ENCODE measurements around the gene TENM4.

Gene TENM4

GRCh38 chr11:78657968-78658839 lies 782.6 kb downstream of the TENM4 start:
- no peak for TF ChIP-seq CTCF (IDR thresholded peaks at IDR 0.05; ENCODE audit: extremely low read depth, insufficient read depth, missing control alignments)
- DNase-seq (ENCODE audit: low spot score) = no peak
- in situ Hi-C loops (cut with MboI; ENCODE audit: low pct_unique_long_range_greater_than_20kb, low sequenced_read_pairs, unreplicated experiment) = no loop called here

DNA sequence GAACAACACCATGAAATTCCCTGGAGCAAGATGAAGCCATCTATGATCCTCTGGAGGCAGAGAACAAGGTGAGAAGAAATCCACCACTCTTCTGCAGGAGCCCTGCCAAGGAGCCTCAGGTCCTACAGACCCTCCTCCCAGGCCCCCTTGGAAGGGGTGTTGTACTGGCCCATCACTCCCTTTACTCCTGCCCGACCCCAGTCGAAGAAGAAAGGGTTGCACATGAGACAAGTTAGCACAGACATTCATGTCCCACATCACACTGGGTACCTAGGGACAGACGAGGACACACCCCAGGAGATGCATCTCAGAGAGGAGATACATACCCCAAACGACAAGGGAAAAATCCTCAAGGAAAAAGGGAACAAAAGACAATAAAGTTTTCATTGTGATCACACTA lies 783.4 kb downstream of the TENM4 start:
- in situ Hi-C loops (cut with MboI; ENCODE audit: low pct_unique_long_range_greater_than_20kb, low sequenced_read_pairs, unreplicated experiment) = no loop called here
- DNase-seq (ENCODE audit: low spot score) = no peak
- no peak for TF ChIP-seq CTCF (IDR thresholded peaks at IDR 0.05; ENCODE audit: extremely low read depth, insufficient read depth, missing control alignments)

DNA sequence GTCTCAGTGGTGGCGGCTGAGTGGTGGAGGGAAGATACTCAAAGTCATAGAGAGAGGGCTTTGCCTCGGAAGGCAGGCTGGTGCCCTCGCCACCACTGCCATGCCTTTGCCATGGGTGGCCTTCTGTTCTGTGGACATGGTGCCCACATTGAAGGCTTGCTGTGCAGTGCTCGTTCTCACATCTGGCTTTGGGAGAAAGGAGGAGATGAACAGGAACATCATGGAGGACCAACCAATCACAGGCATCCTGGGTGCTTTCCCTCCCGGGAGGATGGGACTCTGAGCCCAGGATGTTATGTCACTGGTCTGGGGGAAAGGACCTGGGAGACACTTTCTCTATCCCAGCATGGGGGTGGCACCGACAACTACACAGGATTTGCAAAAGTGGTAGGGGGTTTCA lies 783.8 kb downstream of the TENM4 start:
- in situ Hi-C loops (cut with MboI; ENCODE audit: low pct_unique_long_range_greater_than_20kb, low sequenced_read_pairs, unreplicated experiment) = no loop called here

DNA sequence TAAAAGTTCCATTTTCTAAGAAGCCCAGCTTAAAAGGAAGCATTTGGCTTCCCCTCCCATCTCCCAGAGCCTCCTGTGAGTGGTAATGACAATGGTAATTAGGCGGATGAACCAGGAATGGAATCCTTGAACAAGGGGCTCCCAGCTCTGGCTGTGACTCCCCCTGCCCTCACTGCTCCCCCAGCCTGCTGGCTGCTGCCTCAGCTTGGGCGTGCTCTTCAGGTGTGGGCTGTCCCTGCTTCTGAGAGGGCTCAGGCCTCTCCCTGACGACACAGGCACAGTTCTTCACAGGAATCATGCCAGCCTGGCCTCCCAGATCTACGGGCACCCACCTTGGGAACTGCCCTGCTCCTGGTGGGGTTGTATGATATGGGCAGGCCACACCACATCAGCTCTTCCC lies 784.5 kb downstream of the TENM4 start:
- in situ Hi-C loops (cut with MboI; ENCODE audit: low pct_unique_long_range_greater_than_20kb, low sequenced_read_pairs, unreplicated experiment) = no loop called here
- DNase-seq (ENCODE audit: low spot score) = no peak
- TF ChIP-seq CTCF (IDR thresholded peaks at IDR 0.05; ENCODE audit: extremely low read depth, insufficient read depth, missing control alignments) = no peak

More for the DNA sequence above, 783.8 kb downstream of the TENM4 start:
- DNase-seq (ENCODE audit: low spot score) = no peak
- TF ChIP-seq CTCF (IDR thresholded peaks at IDR 0.05; ENCODE audit: extremely low read depth, insufficient read depth, missing control alignments) = no peak

DNA sequence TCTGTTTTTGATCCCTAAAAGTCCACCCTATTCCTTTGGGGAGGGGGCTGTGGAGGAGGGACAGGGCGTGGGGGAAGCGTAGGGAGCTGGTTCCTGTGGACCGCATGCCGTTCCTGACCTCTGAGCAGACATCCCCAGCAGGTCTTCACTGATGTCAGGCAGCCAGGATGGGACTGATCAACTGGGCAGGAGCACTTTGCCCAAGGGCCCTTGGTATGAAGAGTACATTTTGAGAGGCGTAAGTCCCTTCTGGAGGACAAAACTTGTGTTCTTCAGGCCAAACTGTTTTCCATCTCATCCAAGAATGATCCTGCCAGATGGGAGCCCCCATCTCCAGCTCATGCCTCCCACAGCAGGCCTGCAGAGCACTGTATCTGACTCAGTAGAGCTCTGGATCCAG lies 785.3 kb downstream of the TENM4 start:
- in situ Hi-C loops (cut with MboI; ENCODE audit: low pct_unique_long_range_greater_than_20kb, low sequenced_read_pairs, unreplicated experiment) = no loop called here
- DNase-seq (ENCODE audit: low spot score) = no peak
- no peak for TF ChIP-seq CTCF (IDR thresholded peaks at IDR 0.05; ENCODE audit: extremely low read depth, insufficient read depth, missing control alignments)

DNA sequence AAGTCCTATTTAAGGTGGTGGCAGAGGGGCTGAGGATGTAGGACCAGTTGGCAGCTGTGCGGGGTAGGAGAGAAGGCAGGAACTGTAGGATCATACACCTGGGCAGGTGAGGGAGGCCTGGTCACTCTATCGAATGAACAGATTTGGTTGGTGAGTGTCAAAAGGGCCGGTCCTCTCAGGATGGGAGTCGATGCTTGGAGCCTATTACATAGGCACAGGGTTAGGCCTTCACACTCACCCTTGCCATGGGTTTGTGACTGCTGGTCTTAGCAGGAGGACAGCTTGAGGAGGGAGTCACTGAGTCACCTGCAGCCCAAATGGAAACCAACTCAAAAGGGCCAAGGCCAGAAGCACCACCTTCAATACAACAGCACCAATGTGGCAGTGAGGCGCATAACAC lies 786.0 kb downstream of the TENM4 start:
- no peak for DNase-seq (ENCODE audit: low spot score)
- TF ChIP-seq CTCF (IDR thresholded peaks at IDR 0.05; ENCODE audit: extremely low read depth, insufficient read depth, missing control alignments) = no peak
- in situ Hi-C loops (cut with MboI; ENCODE audit: low pct_unique_long_range_greater_than_20kb, low sequenced_read_pairs, unreplicated experiment) = no loop called here
